OCI-LY3 (cell line): ENCODE measurements around the gene ACSL6.

Experiments used
- H2AFZ ChIP-seq: fragments of 200-600, 300-600 bp; shearing (Covaris generic); 2 replicates; pipeline ENCODE4 v1.6.0; 2014; ENCODE audit warnings: antibody characterized with exemption, low read depth, low read length
- H3K27ac ChIP-seq: fragments of 200-600, 300-600 bp; sonication (generic); 2 replicates; pipeline ENCODE4 v1.5.1; 2014; ENCODE audit warnings: mild to moderate bottlenecking, low read length, moderate library complexity, mixed read lengths
- H3K27me3 ChIP-seq: fragments of 200-600, 300-600 bp; sonication (generic); 2 replicates; pipeline ENCODE4 v1.6.1; 2014; ENCODE audit warnings: low read depth, low read length, mixed read lengths
- H3K36me3 ChIP-seq: fragments of 200-600, 300-600 bp; sonication (generic); replicated peaks from 2 replicates; pipeline ENCODE3; 2014; ENCODE audit warnings: low read depth, low read length, mixed read lengths
- H3K4me1 ChIP-seq: fragments of 300-600, 200-600 bp; sonication (generic); 2 replicates; pipeline ENCODE4 v1.6.1; 2014; ENCODE audit warnings: low read length, mixed read lengths
- H3K4me2 ChIP-seq: fragments of 200-600, 300-600 bp; sonication (generic); 2 replicates; pipeline ENCODE4 v1.6.1; 2014; ENCODE audit warnings: low read length, mixed read lengths
- H3K4me3 ChIP-seq: fragments of 300-600, 200-600 bp; sonication (generic); 2 replicates; pipeline ENCODE4 v1.5.1; 2014; ENCODE audit warnings: antibody characterized with exemption, mild to moderate bottlenecking, low read length, moderate library complexity
- H3K79me2 ChIP-seq: fragments of 300-600, 200-600 bp; shearing (Covaris generic); 2 replicates; pipeline ENCODE4 v1.6.1; 2014; ENCODE audit warnings: mild to moderate bottlenecking, low read length, mixed read lengths
- H3K9ac ChIP-seq: fragments of 300-600, 200-600 bp; shearing (Covaris generic); 2 replicates; pipeline ENCODE4 v1.6.0; 2014; ENCODE audit warnings: mild to moderate bottlenecking, low read length, moderate library complexity
- H3K9me3 ChIP-seq: fragments of 200-600, 300-600 bp; shearing (Covaris generic); 2 replicates; pipeline ENCODE4 v1.6.1; 2014; ENCODE audit warnings: low read length, mixed read lengths; ENCODE audit not compliant: insufficient read depth
- H4K20me1 ChIP-seq: fragments of 200-600, 300-600 bp; sonication (generic); 2 replicates; pipeline ENCODE4 v1.6.1; 2016; ENCODE audit warnings: low read length, mixed read lengths; ENCODE audit not compliant: insufficient read depth
- CTCF ChIP-seq: fragments of 200-600, 300-600 bp; sonication (generic); IDR thresholded peaks from 2 replicates; pipeline ENCODE4 v1.5.1; 2014; ENCODE audit warnings: antibody characterized with exemption, low read length, low read depth
- EZH2phosphoT487 ChIP-seq: fragments of 200-600 bp; shearing (Covaris generic); IDR thresholded peaks from 2 replicates; pipeline ENCODE4 v1.6.1; 2018; ENCODE audit warnings: antibody characterized with exemption, mixed run types, low read depth

Gene ACSL6

GRCh38 chr5:132019857-132020555, 8.5 kb upstream of the ACSL6 start:
- TF ChIP-seq CTCF, result no peak
- TF ChIP-seq EZH2phosphoT487, result no peak
- no peak overlapping the region for H3K27ac ChIP-seq
- H3K9me3 ChIP-seq, result no peaks in the 10 kb centered on the region
- peak overlapping the region; percentile 30 for H3K4me3 ChIP-seq
- H3K4me2 ChIP-seq, result peak overlapping the region; percentile 48
- no peak overlapping the region for H3K9ac ChIP-seq
- peaks cover 79% of the 10 kb centered on the region for H3K27me3 ChIP-seq
- H3K36me3 ChIP-seq, result no peaks in the 10 kb centered on the region
- peaks cover 12% of the 10 kb centered on the region for H4K20me1 ChIP-seq
- peaks cover 33% of the 10 kb centered on the region for H3K4me1 ChIP-seq
- no peaks in the 10 kb centered on the region for H3K79me2 ChIP-seq
- no peak overlapping the region for H2AFZ ChIP-seq

DNA sequence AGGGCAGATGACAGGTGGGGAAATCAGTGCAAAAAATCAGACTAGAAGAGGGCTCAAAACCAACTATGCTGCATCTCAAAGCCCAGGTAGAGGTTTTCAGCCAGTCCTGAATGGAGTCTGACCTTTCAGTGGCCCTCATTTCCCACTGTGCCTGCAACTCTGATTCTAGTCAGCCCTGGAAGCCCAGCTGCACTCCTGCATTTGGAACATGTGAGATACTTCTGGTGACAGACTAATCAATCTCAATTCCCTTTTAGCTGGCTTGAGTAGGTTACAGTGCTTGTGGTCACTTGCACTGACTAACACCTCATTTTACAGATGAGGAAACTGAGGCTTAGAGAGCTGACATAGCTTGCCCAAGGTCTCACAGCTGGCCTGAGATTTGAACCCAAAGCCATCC, 7.9 kb upstream of the ACSL6 start:
- Histone ChIP-seq H3K4me1 (peaks cover 33% of the 10 kb centered on the region), H4K20me1 (peaks cover 12% of the 10 kb centered on the region), H3K4me3 (no peak overlapping the region), H3K27me3 (peaks cover 81% of the 10 kb centered on the region), H3K27ac (no peak overlapping the region), H3K4me2 (peak overlapping the region; percentile 48), H3K79me2 (no peaks in the 10 kb centered on the region), H2AFZ (no peak overlapping the region), H3K36me3 (no peaks in the 10 kb centered on the region), H3K9me3 (no peaks in the 10 kb centered on the region), H3K9ac (no peak overlapping the region)
- TF ChIP-seq CTCF (no peak), EZH2phosphoT487 (no peak)

DNA sequence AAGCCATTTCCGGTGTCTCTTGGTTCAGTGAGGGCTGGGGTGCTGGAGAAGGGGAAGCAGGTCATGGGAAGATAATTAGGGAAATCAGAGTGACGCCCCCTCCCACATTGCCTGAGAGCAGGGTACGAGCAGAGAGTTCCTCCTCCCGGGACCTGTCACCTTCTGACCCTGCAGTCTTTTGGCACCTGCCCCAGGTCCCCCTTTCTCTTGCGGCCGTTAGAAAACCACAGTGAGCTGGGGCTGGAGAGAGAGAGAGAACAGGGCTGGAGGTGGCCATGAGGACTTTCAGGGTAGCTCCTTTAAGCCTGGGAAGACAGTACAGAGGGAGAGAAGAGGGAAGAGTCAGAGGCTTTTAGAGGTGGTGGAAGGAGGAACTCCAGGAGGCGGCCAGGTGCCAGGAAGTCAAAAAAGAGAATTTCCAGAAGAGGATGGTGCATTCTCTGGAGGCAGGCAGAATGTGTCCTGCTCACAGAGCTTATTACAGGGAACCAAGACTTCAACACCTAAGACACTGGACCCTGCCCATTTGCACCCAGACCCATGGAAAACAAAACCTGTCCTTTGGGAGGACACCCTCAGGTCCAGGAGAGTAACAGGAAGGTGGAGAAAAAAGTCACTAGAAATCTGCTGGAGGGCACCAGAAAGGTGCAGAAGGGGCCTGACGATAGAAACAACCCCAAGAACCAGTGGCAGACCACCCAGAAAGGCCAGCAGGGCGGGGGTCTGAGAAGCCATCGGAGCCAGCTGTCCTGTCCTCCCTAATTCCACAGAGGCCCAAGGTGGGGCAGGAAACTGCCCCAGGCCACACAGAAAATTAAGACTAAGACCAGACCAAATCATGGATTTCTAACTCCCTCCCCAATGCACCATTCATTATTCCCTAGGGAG, 6.5 kb upstream of the ACSL6 start:
- Histone ChIP-seq H3K9ac (no peak overlapping the region), H3K27ac (no peak overlapping the region), H3K4me2 (no peak overlapping the region), H3K36me3 (no peaks in the 10 kb centered on the region), H3K79me2 (no peaks in the 10 kb centered on the region), H3K4me3 (no peak overlapping the region), H2AFZ (no peak overlapping the region), H3K27me3 (peaks cover 67% of the 10 kb centered on the region), H3K9me3 (no peaks in the 10 kb centered on the region), H4K20me1 (peaks cover 12% of the 10 kb centered on the region), H3K4me1 (peaks cover 33% of the 10 kb centered on the region)
- TF ChIP-seq EZH2phosphoT487, result no peak
- no peak for TF ChIP-seq CTCF

- Histone ChIP-seq H3K27me3 (peaks cover 60% of the 10 kb centered on the region), H2AFZ (no peak overlapping the region), H3K9ac (no peak overlapping the region), H3K4me1 (peaks cover 33% of the 10 kb centered on the region), H3K36me3 (no peaks in the 10 kb centered on the region), H3K79me2 (no peaks in the 10 kb centered on the region), H3K9me3 (no peaks in the 10 kb centered on the region), H3K4me3 (no peak overlapping the region), H3K4me2 (no peak overlapping the region), H3K27ac (no peak overlapping the region), H4K20me1 (peaks cover 12% of the 10 kb centered on the region)
- no peak for TF ChIP-seq EZH2phosphoT487
- no peak for TF ChIP-seq CTCF
Measured at GRCh38 chr5:132017316-132017715, 5.9 kb upstream of the ACSL6 start.
